ENCODE results near the gene ONECUT2. TPM values are rescaled to one million over a fixed set of nuclear protein-coding genes. Genes with fewer than 3 reads are reported as not detected.

The ONECUT2 gene
- total RNA-seq, 3 donors from 2014 or later (not counting 1 experiment from before 2014, with no cell fraction given) = not detected

- Mint-ChIP-seq H3K4me3 (no peak overlapping the region), H3K4me1 (no peaks in the 10 kb centered on the region), H3K27ac (no peak overlapping the region), H3K27me3 (ENCODE audit: low read depth in 2 of 2) (peaks cover 45 to 52% of the 10 kb centered on the region in 2 donors), H3K9me3 (peaks cover 0 to 5% of the 10 kb centered on the region in 2 donors), H3K36me3 (no peaks in the 10 kb centered on the region)
- WGBS (ENCODE audit: insufficient coverage) = 64% methylated on average over 8 of the region's 8 CpGs
- no peak for ATAC-seq
- intact Hi-C loops (cut with micrococcal nuclease) = no loop called here
- no peaks in the 10 kb centered on the region for H3K36me3 ChIP-seq (ENCODE audit: control insufficient read depth, insufficient read depth, low read length)
- H3K27me3 ChIP-seq (ENCODE audit: control insufficient read depth, insufficient read depth, low read length) = peaks cover 42% of the 10 kb centered on the region
- no peak overlapping the region for H3K4me3 ChIP-seq (ENCODE audit: low read length)
- TF ChIP-seq, protein P1, sequence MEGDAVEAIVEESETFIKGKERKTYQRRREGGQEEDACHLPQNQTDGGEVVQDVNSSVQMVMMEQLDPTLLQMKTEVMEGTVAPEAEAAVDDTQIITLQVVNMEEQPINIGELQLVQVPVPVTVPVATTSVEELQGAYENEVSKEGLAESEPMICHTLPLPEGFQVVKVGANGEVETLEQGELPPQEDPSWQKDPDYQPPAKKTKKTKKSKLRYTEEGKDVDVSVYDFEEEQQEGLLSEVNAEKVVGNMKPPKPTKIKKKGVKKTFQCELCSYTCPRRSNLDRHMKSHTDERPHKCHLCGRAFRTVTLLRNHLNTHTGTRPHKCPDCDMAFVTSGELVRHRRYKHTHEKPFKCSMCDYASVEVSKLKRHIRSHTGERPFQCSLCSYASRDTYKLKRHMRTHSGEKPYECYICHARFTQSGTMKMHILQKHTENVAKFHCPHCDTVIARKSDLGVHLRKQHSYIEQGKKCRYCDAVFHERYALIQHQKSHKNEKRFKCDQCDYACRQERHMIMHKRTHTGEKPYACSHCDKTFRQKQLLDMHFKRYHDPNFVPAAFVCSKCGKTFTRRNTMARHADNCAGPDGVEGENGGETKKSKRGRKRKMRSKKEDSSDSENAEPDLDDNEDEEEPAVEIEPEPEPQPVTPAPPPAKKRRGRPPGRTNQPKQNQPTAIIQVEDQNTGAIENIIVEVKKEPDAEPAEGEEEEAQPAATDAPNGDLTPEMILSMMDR (IDR thresholded peaks at IDR 0.05) = no peak
- DNase-seq = no peak
- peaks cover 9% of the 10 kb centered on the region for H3K4me1 ChIP-seq (ENCODE audit: control insufficient read depth, insufficient read depth, low read length)
- H3K9me3 ChIP-seq (ENCODE audit: control insufficient read depth, insufficient read depth, low read length) = no peaks in the 10 kb centered on the region
- no peak overlapping the region for H3K27ac ChIP-seq (ENCODE audit: low read length)
Measured at GRCh38 chr18:57445488-57446319, 10.5 kb downstream of the ONECUT2 start.

GRCh38 chr18:57446322-57446721, 11.1 kb downstream of the ONECUT2 start:
- Histone ChIP-seq H3K9me3 (ENCODE audit: control insufficient read depth, insufficient read depth, low read length) (no peaks in the 10 kb centered on the region), H3K4me3 (ENCODE audit: low read length) (no peak overlapping the region), H3K27me3 (ENCODE audit: control insufficient read depth, insufficient read depth, low read length) (peaks cover 38% of the 10 kb centered on the region), H3K27ac (ENCODE audit: low read length) (no peak overlapping the region), H3K4me1 (ENCODE audit: control insufficient read depth, insufficient read depth, low read length) (peaks cover 4% of the 10 kb centered on the region), H3K36me3 (ENCODE audit: control insufficient read depth, insufficient read depth, low read length) (no peaks in the 10 kb centered on the region)
- intact Hi-C loops (cut with micrococcal nuclease) = no loop called here
- Mint-ChIP-seq H3K4me3 (no peak overlapping the region), H3K27me3 (ENCODE audit: low read depth in 2 of 2) (peaks cover 41 to 51% of the 10 kb centered on the region in 2 donors), H3K36me3 (no peaks in the 10 kb centered on the region), H3K9me3 (peaks cover 0 to 5% of the 10 kb centered on the region in 2 donors), H3K4me1 (no peaks in the 10 kb centered on the region), H3K27ac (no peak overlapping the region)
- DNase-seq = no peak
- TF ChIP-seq, protein P1 (IDR thresholded peaks at IDR 0.05) = no peak
- no peak for ATAC-seq
- WGBS (ENCODE audit: insufficient coverage) = 4% methylated on average over 4 of the region's 4 CpGs

GRCh38 chr18:57447154-57447621, 12.0 kb downstream of the ONECUT2 start:
- no peak overlapping the region for H3K4me3 ChIP-seq (ENCODE audit: low read length)
- H3K27me3 ChIP-seq (ENCODE audit: control insufficient read depth, insufficient read depth, low read length) = peaks cover 29% of the 10 kb centered on the region
- TF ChIP-seq, protein P1 (IDR thresholded peaks at IDR 0.05) = no peak
- no peaks in the 10 kb centered on the region for H3K36me3 Mint-ChIP-seq
- peaks cover 38 to 42% of the 10 kb centered on the region in 2 donors for H3K27me3 Mint-ChIP-seq (ENCODE audit: low read depth in 2 of 2)
- no peak overlapping the region for H3K27ac Mint-ChIP-seq
- no peaks in the 10 kb centered on the region for H3K9me3 ChIP-seq (ENCODE audit: control insufficient read depth, insufficient read depth, low read length)
- intact Hi-C loops (cut with micrococcal nuclease) = no loop called here
- peaks cover 0 to 3% of the 10 kb centered on the region in 2 donors for H3K9me3 Mint-ChIP-seq
- H3K36me3 ChIP-seq (ENCODE audit: control insufficient read depth, insufficient read depth, low read length) = no peaks in the 10 kb centered on the region
- no peak overlapping the region for H3K27ac ChIP-seq (ENCODE audit: low read length)
- no peak overlapping the region for H3K4me3 Mint-ChIP-seq
- DNase-seq (no peak), ATAC-seq (no peak)
- 6% methylated on average over 14 of the region's 14 CpGs for WGBS (ENCODE audit: insufficient coverage)
- no peaks in the 10 kb centered on the region for H3K4me1 ChIP-seq (ENCODE audit: control insufficient read depth, insufficient read depth, low read length)
- no peaks in the 10 kb centered on the region for H3K4me1 Mint-ChIP-seq

Data from natural killer cell (primary cell).